GM12892 (cell line): ENCODE data around the gene GASK1A.

Experiments used
- DNase-seq: peaks from one replicate; pipeline ENCODE4 v3.0.0; 2011; ENCODE audit not compliant: insufficient read length
- FAIRE-seq: peaks from 2 replicates; lab custom pipeline; 2011; peaks lifted over from hg19 to GRCh38; lab: Jason Lieb, UNC
- POLR2A ChIP-seq: IDR thresholded peaks from 2 replicates; pipeline ENCODE4 v1.6.1; 2011; ENCODE audit warnings: low read depth, low read length, control low read depth
- POLR2AphosphoS5 ChIP-seq: IDR thresholded peaks from 2 replicates; pipeline ENCODE4 v1.6.1; 2011; ENCODE audit warnings: low read depth, low read length, control low read depth
- TAF1 ChIP-seq: IDR thresholded peaks from 2 replicates; pipeline ENCODE4 v1.6.1; 2011; ENCODE audit warnings: low read depth, mild to moderate bottlenecking, control low read depth, low read length, borderline replicate concordance

The GASK1A gene

GRCh38 chr3:42984701-42985100 lies 5.6 kb downstream of the GASK1A start:
- no peak for DNase-seq
- FAIRE-seq: no peak
- no peak for TF ChIP-seq POLR2AphosphoS5
- TF ChIP-seq POLR2A: no peak

- TF ChIP-seq TAF1 (no peak), POLR2A (no peak), POLR2AphosphoS5 (no peak)
- FAIRE-seq (no peak), DNase-seq (no peak)
These were observed 9.0 kb downstream of the GASK1A start for GRCh38 chr3:42988097-42988496.

GRCh38 chr3:42988566-42988965 lies 9.5 kb downstream of the GASK1A start:
- TF ChIP-seq POLR2A (no peak), POLR2AphosphoS5 (no peak), TAF1 (no peak)
- DNase-seq: no peak
- FAIRE-seq: no peak

- no peak for DNase-seq
- no peak for FAIRE-seq
- TF ChIP-seq TAF1: no peak
- TF ChIP-seq POLR2A: no peak
- TF ChIP-seq POLR2AphosphoS5: no peak
These were observed 12.5 kb downstream of the GASK1A start for GRCh38 chr3:42991341-42992315.

- FAIRE-seq (no peak), DNase-seq (no peak)
- TF ChIP-seq TAF1 (no peak), POLR2A (no peak), POLR2AphosphoS5 (no peak)
These were observed 15.5 kb downstream of the GASK1A start for GRCh38 chr3:42994595-42994994.

- DNase-seq: no peak
- TF ChIP-seq TAF1: no peak
- no peak for TF ChIP-seq POLR2AphosphoS5
- no peak for TF ChIP-seq POLR2A
These were observed 16.9 kb downstream of the GASK1A start for GRCh38 chr3:42996021-42996420.

GRCh38 chr3:42996633-42997075 lies 17.5 kb downstream of the GASK1A start:
- FAIRE-seq (no peak), DNase-seq (no peak)
- TF ChIP-seq POLR2A (no peak), TAF1 (no peak), POLR2AphosphoS5 (no peak)

More at GRCh38 chr3:42996021-42996420, 16.9 kb downstream of the GASK1A start:
- no peak for FAIRE-seq

GRCh38 chr3:42999212-42999611 lies 20.1 kb downstream of the GASK1A start:
- no peak for FAIRE-seq
- no peak for DNase-seq
- TF ChIP-seq POLR2AphosphoS5 (no peak), TAF1 (no peak), POLR2A (no peak)

GRCh38 chr3:42999632-43000031 lies 20.5 kb downstream of the GASK1A start:
- DNase-seq (no peak), FAIRE-seq (no peak)
- TF ChIP-seq POLR2A (no peak), POLR2AphosphoS5 (no peak), TAF1 (no peak)

- TF ChIP-seq TAF1 (no peak), POLR2AphosphoS5 (no peak), POLR2A (no peak)
- DNase-seq (no peak), FAIRE-seq (no peak)
These were observed 21.3 kb downstream of the GASK1A start for GRCh38 chr3:43000387-43000786.

- FAIRE-seq (no peak), DNase-seq (no peak)
- TF ChIP-seq POLR2A (no peak), TAF1 (no peak), POLR2AphosphoS5 (no peak)
These were observed 22.0 kb downstream of the GASK1A start for GRCh38 chr3:43001094-43001553.

- TF ChIP-seq POLR2A (no peak), TAF1 (no peak), POLR2AphosphoS5 (no peak)
- DNase-seq (no peak), FAIRE-seq (no peak)
These were observed 22.5 kb downstream of the GASK1A start for GRCh38 chr3:43001556-43002121.

- no peak for TF ChIP-seq POLR2AphosphoS5
- no peak for TF ChIP-seq TAF1
- no peak for TF ChIP-seq POLR2A
- DNase-seq (no peak), FAIRE-seq (no peak)
These were observed 25.2 kb downstream of the GASK1A start for GRCh38 chr3:43004282-43004681.
